ENCODE results near the gene TBC1D22A.

DNA sequence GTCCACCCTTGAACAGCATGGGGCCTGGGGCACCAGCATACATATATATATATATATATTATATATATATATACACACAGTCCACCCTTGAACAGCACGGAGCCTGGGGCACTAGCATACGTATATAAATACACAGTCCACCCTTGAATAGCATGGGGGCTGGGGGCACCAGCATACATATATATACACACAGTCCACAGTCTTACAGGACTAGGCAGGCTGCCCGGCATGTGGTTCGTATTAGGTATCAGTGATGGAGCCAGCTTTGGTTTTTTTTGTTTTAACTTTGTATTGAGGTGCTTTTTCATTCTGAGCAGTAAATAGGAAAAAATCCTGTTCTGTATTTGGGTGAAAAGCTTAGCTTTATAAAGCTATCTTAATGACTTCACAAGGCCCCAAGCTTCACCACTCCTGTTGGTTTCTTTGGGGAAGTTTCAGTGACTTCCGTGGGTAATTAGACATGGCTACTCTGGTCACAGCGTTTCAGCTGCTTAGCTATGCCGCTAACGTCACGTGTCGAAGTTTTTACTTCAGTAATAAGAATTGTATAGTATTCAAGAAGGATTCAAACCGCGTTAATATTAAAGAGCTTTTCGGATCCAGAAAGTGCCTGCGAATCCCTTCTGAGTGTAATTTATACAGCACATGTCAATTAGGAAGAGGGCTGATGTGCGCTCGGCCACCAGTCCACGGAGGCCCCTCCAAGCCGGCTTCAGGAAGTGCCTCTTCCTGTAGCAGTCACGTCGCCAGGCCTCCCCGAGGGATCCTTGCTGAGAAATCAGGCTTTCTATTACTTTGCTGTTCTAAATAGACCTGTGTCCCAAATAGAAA is 179.7 kb downstream of the TBC1D22A start:
- TF ChIP-seq, protein P1, sequence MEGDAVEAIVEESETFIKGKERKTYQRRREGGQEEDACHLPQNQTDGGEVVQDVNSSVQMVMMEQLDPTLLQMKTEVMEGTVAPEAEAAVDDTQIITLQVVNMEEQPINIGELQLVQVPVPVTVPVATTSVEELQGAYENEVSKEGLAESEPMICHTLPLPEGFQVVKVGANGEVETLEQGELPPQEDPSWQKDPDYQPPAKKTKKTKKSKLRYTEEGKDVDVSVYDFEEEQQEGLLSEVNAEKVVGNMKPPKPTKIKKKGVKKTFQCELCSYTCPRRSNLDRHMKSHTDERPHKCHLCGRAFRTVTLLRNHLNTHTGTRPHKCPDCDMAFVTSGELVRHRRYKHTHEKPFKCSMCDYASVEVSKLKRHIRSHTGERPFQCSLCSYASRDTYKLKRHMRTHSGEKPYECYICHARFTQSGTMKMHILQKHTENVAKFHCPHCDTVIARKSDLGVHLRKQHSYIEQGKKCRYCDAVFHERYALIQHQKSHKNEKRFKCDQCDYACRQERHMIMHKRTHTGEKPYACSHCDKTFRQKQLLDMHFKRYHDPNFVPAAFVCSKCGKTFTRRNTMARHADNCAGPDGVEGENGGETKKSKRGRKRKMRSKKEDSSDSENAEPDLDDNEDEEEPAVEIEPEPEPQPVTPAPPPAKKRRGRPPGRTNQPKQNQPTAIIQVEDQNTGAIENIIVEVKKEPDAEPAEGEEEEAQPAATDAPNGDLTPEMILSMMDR (conservative IDR thresholded peaks at IDR 0.05; ENCODE audit: low read depth in 2 of 2), result no peak
- TF ChIP-seq, protein P2, sequence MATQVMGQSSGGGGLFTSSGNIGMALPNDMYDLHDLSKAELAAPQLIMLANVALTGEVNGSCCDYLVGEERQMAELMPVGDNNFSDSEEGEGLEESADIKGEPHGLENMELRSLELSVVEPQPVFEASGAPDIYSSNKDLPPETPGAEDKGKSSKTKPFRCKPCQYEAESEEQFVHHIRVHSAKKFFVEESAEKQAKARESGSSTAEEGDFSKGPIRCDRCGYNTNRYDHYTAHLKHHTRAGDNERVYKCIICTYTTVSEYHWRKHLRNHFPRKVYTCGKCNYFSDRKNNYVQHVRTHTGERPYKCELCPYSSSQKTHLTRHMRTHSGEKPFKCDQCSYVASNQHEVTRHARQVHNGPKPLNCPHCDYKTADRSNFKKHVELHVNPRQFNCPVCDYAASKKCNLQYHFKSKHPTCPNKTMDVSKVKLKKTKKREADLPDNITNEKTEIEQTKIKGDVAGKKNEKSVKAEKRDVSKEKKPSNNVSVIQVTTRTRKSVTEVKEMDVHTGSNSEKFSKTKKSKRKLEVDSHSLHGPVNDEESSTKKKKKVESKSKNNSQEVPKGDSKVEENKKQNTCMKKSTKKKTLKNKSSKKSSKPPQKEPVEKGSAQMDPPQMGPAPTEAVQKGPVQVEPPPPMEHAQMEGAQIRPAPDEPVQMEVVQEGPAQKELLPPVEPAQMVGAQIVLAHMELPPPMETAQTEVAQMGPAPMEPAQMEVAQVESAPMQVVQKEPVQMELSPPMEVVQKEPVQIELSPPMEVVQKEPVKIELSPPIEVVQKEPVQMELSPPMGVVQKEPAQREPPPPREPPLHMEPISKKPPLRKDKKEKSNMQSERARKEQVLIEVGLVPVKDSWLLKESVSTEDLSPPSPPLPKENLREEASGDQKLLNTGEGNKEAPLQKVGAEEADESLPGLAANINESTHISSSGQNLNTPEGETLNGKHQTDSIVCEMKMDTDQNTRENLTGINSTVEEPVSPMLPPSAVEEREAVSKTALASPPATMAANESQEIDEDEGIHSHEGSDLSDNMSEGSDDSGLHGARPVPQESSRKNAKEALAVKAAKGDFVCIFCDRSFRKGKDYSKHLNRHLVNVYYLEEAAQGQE (IDR thresholded peaks at IDR 0.05; ENCODE audit: unreplicated experiment), result no peak
- no peak for TF ChIP-seq EZH2 (IDR thresholded peaks at IDR 0.05; ENCODE audit: low read depth, unreplicated experiment)
- no peak for TF ChIP-seq POLR2AphosphoS5 (IDR thresholded peaks at IDR 0.05; ENCODE audit: low read depth)
- no peak for TF ChIP-seq NANOG (IDR thresholded peaks at IDR 0.05; ENCODE audit: borderline replicate concordance)
- no peak for TF ChIP-seq JUNB (IDR thresholded peaks at IDR 0.05; ENCODE audit: unreplicated experiment)
- TF ChIP-seq CREB1 (CRISPR knock-in tag; IDR thresholded peaks at IDR 0.05; ENCODE audit: low read depth), result no peak
- TF ChIP-seq, protein P3, sequence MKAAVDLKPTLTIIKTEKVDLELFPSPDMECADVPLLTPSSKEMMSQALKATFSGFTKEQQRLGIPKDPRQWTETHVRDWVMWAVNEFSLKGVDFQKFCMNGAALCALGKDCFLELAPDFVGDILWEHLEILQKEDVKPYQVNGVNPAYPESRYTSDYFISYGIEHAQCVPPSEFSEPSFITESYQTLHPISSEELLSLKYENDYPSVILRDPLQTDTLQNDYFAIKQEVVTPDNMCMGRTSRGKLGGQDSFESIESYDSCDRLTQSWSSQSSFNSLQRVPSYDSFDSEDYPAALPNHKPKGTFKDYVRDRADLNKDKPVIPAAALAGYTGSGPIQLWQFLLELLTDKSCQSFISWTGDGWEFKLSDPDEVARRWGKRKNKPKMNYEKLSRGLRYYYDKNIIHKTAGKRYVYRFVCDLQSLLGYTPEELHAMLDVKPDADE (IDR thresholded peaks at IDR 0.05), result no peak
- no peak for TF ChIP-seq EZH2phosphoT487 (IDR thresholded peaks at IDR 0.05; ENCODE audit: unreplicated experiment)
- no peak for TF ChIP-seq STAT1 (IDR thresholded peaks at IDR 0.05; ENCODE audit: unreplicated experiment)
- TF ChIP-seq ZNF114 (CRISPR knock-in tag; IDR thresholded peaks at IDR 0.05), result no peak
